ENCODE measurements around the gene CAMK4.
"Not testable (repeated sequence)": the region's sequence is repeated elsewhere in the genome, so short reads cannot be mapped to it uniquely, and the experiment has no call there.

CAMK4 gene

DNA sequence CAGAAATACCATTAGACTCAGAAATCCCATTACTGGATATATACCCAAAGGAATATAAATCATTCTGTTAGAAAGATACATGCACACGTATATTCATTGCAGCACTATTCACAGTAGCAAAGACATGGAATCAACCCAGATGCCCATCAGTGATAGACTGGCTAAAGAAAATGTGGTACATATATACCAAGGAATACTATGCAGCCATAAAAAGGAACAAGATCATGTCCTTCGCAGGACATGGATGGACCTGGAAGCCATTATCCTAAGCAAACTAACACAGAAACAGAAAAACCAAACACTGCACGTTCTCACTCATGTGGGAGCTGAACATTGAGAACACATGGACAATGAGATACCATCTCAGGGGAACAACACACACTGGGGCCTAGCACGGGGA is 33.4 kb downstream of the CAMK4 start:
- not testable (repeated sequence) for DNase-seq (ENCODE audit: low spot score)

DNA sequence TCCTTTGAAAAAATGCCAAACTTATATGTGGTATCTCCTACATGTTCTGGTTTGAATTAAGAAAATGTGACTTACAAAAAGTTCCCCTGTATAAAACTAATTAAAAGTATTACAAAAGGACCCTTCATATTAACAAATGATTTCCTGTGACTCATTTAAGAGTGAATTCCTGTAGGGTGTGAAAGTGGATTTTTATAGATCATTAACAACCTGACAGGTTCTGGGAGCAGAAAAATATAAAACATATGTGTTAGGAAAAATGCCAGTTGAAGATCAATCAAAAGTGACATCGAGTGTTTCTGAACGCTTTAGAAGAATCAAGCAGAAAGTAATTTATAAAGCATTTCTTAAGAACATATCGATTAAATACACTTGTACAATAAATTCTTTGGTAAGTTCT is 35.5 kb downstream of the CAMK4 start:
- DNase-seq (ENCODE audit: low spot score) = no peak

DNA sequence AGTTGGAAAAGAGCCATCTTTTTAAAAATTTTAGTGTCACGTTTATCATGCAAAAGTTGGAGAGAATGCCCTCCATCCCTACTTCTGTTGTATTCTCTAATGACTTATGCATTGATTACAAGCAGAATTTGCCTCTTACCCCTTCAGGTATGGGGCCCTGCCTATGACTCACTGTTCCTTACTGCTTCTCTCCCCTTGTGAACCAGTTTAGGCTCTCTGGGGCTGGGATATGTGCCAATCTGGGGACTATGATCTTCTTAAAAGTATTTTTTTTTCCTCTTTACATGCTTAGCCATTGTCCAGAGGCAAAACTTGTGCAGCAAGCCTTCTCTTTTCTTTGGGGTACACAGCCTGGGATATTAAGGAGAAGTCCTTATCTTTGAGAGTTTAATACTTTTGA is 37.4 kb downstream of the CAMK4 start:
- DNase-seq (ENCODE audit: low spot score) = no peak

DNA sequence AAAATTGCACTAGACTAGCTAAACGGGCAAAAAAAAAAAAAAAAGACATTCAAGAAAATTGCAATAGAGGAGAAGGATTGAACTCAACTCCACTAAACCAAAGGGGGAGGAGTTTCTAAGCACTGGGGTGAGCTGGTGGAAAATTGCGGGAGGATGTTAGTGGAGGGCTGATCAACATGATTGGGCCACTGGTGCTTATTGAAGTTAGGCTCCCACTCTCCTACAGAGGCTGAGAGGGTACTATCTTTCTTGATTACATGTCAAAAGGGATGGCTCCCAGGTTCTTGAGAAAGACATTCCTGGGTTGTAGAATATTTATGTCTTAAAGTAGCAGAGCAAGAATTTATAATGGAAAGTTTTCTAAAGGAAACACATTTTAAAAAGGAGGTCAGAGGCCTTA is 38.0 kb downstream of the CAMK4 start:
- DNase-seq (ENCODE audit: low spot score) = no peak

DNA sequence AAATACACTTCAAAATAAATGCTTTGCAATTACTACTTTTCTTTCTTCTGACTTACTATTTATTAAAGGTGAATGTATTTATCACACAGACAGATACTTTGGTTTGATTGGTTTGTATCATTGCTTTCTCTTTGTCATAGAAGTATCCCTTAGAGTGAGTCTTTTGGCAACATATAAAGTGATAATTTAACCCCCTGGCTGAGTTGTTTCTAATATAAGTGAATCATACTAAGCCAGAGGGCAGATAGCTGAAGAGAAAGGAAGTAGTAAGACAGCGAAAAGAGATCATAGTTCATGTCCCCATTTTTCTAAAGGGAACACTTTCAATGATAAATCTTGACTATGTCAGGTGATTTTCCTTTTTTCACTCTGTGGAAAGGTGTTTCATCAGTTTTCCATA is 38.6 kb downstream of the CAMK4 start:
- no peak for DNase-seq (ENCODE audit: low spot score)

DNA sequence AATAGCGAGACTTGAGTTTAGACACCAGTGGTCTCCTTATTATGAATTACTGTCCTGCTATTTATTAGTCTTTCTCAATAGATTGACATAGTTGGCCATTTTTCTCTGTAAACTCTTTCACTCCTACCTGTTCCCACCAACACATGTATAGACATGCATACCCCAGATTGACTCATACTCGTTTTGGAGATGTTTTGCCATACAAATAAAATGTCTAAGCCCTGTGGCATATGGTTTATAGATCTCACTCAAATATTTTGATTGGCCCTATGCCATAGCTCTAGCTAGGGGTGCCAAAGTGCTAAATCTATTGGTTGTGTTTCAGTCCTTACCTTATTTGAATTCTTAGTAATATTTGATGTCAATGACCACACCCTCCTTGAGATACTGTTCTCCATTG is 42.3 kb downstream of the CAMK4 start:
- no peak for DNase-seq (ENCODE audit: low spot score)

DNA sequence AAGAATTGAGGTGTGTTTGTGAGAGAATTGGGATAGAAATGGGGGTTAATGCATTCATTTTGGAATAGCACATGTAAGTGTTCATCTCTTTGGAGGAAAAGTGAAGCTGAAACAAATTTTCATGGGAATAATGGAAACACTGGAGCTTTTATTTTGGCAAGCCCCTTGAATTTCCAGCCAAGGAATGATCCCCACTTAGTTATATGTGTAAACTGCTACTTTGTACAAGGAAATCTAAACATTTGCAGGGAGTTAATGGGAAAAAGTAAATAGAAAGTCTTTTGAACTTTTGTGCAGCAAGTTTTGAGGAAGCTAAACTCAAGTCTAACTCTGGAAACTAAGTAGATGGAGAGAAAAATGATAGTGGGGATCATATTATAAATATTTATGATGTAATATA is 44.1 kb downstream of the CAMK4 start:
- DNase-seq (ENCODE audit: low spot score) = no peak

DNA sequence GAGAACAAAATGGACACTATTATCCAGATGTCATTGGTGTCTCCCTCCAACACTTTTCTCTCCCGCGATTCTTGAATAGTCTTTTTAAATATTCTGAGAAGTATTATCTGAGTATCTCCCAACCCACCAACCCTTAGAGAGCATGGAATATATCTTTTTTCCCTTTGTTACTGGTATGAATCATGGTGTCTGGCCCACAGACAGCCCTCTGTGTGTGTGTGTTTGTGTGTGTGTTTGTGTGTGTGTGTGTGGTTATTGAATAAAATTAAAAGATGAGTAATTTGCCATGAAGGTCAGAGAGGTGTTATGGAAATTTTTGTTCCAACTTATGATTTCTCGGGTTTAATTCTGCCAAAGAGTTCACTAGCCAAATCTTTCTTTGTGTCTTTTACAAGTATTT is 47.7 kb downstream of the CAMK4 start:
- no peak for DNase-seq (ENCODE audit: low spot score)

DNA sequence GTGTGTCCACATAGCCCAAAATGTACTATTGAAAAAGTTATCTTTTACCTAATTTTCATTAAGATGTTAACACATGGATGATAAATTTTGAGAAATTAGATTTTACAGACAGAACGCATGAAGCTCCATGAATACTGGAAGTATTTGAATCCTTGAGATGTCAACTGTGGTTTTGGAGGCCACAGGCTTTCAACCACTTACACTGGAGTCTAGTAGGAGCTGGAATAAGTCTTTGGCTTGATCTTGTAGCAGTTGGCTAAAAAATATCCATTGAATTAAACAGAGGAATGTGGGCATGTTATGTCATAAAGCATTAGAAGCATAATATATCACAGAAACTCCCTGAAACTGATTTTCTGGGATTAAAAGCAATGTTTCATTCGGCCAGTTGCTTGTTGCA is 52.9 kb downstream of the CAMK4 start:
- DNase-seq (ENCODE audit: low spot score) = no peak

DNA sequence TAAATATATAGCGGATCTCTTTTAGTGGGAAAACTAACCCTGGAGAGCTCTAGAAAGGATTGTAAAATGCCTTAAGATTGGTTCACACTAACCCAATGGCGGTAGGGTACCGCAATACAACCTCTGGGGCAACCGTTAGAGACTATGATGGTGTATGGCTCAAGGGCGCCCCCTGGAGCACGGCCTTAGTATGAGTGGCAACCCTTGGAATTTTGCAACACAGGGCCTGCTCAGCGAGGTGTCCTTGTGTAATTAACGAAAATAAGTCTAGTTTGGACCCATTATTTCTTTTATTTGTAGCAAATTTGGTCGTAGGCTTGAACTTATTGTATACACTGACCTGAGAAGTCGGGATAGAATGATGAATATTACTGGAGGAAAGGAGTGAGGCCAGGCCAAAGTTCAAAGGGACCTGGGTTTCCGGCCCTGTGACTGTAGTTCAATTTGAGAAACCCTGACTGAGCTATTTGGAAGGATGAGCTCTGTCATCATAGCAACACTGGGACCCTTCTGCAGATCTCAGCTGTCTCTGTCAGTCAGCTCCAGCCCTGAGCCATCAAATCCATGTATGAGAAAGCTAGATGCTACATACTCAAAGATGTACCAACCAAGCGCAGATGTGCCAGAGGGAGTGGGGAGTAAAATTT is 54.8 kb downstream of the CAMK4 start:
- DNase-seq (ENCODE audit: low spot score) = no peak

DNA sequence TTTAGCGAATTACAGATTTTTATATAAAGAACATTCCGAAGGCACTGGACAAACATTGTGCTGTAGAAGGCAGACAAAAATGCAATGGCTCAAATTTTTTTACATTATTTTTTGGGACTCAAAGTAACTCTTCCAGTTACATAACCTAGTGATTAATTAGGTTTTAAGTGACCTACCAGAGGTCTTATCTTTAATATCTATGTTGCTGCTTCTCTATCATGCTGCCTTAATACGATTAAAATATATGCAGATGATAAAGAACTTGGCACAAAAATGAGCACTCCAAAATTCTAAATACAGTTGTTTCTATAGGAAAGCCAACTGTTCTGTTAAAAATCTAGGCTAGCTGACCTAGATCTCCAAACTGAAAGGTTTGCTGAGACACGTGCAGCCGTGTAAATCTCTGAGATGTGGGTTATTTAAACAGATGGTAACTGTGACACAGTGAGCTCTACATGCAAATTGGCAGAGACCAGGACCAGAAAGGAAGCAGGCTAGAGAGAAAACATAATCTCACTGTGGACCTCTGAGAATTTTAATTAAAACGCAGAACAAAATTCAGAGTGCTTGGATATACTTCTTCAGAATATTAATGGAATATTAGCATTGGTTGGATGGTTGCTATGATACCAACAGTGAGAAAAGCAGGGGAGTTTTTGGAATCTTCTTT is 56.2 kb downstream of the CAMK4 start:
- no peak for DNase-seq (ENCODE audit: low spot score)

DNA sequence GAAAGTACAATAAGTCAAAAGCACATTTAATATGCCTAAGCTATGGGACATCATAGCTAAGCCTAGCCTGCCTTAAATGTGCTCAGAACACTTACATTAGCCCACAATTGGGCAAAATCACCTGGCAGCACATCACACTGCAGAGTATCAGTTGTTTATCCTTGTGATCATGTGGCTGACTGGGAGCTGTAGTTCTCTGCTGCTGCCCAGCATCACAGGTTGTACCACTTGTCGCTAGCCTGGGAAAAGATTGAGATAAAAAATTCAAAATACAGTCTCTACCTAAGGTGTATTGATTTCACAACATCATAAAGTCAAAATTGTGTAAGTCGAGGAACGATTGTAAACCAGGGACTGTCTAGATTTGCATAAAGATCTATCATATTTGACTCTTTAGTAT is 58.6 kb downstream of the CAMK4 start:
- no peak for DNase-seq (ENCODE audit: low spot score)

DNA sequence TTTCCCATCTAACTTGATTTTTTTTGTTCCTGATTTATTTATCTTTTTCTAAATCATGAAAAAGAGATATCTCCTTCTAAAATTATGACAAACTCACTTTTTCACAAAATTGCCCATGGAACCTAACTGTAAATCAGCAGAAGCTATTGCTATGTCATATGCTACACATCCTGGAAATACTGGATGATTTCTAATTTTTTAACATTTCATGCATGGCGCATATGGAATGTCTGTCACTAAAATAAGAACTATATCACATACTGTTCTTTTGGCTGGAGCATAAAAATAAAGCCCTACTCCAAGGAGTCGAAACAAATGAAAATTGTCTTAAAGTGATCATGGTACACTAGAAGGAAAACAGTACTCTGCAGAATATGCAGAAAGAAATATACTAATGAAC is 60.6 kb downstream of the CAMK4 start:
- no peak for DNase-seq (ENCODE audit: low spot score)

DNA sequence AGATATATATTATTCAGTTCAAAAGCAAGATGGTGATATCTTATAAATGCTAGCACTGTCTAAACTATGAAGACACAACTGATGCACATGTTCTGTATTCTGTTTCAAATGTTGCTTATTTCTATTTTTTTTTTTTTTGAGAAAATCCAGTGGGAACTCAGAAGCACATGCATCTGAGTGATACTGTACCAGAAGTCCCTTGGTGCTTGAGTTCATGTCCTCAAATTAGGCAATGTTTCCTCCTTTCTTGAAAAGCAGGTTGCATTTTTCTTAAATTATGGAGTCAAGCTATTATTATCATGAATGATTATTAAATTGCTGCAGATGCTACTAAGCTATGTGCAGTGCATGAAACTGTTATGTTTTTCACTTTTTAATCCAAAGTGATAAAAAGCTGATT is 70.4 kb downstream of the CAMK4 start:
- no peak for DNase-seq (ENCODE audit: low spot score)

DNA sequence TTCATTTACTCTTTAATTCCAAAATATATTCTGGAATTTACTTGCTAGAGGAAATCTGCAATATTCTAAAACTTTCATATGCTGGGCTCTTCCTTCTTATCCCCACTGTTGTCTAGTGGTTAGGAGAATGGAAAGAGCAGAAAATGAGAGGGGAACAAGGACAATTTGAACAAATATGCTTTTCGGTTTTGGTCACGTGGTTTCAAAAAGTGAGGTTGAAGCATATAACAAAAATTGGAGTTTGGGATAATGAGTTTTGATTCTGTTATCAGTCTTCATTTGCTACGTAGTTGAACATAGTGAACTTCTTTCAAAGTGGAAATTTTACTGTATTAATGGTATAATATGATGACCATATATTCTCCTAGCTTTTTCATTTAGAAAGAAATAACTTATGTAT is 71.5 kb downstream of the CAMK4 start:
- DNase-seq (ENCODE audit: low spot score) = no peak

DNA sequence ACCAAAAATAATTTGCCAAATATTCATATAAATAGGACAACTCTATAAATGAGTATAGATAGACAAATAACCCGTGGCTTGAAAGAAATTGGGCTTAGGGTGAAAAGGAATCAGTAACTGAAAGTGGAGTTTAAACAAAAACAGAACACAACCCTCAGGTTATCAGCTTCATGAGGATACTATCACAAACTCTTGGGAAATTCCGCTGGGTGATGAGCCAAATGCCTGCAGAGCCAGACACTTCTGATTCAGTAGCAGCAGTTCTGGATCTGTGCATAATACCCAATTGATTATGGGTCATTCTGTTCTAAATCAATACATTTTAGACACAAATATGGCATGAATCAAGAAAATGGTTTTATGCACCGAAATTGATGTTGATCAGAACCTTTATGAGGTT is 72.4 kb downstream of the CAMK4 start:
- no peak for DNase-seq (ENCODE audit: low spot score)

DNA sequence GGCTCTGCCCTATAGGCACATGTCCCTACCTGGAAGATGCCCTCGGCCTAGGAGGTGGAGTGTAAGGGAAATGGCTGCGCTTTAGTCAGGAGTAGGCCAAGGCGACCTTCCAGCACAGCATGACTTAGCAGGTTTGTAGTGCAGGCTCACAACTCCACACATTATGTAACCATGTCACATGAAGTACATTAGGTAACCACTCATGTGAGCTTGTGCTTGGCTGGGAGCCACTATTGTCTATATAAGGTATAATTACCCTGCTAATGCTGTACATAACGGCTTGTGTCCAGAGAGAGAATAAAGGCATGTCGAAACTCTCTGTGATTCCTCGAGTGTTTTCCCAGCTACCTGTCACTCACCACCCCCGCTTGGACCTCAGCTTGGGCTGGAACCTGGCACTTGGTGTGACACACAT is 74.9 kb downstream of the CAMK4 start:
- no peak for DNase-seq (ENCODE audit: low spot score)

DNA sequence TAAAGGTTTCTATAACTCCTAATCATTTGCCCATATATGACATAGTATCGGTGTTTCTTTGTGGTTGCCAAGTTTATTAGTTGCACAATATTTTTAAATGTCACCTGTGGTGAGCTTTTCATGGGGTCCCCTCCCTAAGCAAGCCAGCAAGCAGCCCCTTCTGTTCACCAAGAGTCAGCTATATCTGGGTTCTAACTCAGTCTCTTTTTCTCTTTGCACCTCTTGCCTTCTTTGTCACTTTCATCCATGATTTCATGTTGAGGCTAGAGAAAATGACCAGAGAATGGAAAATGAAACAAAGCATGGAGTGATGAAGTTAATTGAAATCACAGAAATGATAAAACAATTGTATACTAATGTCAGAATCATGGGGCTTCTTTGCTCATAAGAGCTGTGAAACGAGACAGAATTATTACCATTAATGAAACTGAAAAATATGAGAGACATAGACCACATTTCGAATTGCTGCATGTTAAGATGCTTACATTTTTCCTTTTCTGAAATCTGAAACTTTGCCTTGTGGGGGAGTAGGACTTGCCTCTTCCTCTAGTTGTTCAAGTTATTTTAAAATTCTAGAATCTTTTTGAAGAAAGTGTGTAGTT is 75.7 kb downstream of the CAMK4 start:
- no peak for DNase-seq (ENCODE audit: low spot score)

DNA sequence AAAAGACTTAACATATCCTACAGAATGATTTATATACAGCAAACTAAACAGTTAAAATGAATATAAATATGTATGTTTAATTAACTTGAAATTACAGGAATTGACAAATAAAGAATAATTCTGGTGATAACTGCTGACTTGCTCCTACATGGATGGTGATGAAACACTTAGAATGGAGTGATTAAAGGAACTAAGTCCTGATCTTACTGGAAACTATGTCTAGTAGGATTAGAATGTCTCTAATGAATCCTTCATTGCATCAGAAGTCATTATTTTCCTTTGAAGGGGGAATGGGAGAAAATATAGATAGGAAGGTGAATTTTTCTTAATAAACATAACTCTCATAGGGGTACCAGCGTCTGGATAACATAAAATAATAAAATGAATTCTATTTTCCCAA is 77.1 kb downstream of the CAMK4 start:
- DNase-seq (ENCODE audit: low spot score) = no peak

DNA sequence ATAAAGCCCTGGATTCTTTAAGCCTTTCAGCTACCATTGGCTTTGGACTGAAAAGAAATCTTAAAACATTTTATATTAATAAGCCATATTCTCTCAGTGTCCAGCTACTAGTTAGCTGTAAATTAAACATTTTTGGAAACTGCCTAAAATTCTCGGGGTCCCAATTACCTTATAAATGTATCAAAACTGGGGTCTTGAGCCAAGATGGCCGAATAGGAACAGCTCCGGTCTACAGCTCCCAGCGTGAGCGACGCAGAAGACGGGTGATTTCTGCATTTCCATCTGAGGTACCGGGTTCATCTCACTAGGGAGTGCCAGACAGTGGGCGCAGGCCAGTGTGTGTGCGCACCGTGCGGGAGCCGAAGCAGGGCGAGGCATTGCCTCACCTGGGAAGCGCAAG is 77.9 kb downstream of the CAMK4 start:
- not testable (repeated sequence) for DNase-seq (ENCODE audit: low spot score)

DNA sequence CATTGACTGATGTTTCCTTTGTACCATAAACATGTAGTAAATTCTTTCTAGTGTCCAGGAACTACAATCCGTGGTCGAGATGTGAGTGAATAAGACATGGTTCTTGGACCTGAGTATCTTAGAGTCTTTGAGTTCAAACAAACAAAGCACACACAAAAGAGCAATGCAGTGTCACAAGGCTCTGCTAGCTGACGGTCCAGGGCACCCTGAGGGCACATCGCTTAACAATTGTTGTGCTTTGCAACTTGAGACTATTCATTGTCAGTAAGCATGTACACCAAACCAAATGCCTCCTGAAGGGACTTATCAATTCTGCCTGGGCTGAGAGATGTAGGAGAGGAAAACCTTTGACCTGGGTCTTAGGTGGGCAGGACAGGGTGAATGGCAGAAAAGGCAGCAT is 84.8 kb downstream of the CAMK4 start:
- DNase-seq (ENCODE audit: low spot score) = no peak

DNA sequence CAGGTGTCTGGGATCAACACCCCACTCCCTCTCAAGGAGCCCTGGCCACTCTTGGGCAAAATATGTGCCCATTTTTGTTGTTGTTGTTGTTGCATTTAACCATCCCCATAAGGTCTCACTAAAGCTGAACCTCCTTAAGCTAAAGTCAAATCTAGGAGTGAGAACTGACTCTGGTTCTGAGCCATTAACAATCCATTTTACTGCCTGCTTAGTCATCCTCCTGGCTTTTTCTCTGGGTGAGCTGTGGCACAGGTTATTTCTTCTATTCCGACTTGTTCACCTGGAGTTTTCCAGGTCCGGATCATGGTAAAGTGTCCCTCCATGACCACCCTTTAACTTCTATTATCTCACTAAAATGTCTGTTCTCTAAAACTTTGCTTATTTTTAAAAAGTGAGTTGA is 85.2 kb downstream of the CAMK4 start:
- DNase-seq (ENCODE audit: low spot score) = no peak

DNA sequence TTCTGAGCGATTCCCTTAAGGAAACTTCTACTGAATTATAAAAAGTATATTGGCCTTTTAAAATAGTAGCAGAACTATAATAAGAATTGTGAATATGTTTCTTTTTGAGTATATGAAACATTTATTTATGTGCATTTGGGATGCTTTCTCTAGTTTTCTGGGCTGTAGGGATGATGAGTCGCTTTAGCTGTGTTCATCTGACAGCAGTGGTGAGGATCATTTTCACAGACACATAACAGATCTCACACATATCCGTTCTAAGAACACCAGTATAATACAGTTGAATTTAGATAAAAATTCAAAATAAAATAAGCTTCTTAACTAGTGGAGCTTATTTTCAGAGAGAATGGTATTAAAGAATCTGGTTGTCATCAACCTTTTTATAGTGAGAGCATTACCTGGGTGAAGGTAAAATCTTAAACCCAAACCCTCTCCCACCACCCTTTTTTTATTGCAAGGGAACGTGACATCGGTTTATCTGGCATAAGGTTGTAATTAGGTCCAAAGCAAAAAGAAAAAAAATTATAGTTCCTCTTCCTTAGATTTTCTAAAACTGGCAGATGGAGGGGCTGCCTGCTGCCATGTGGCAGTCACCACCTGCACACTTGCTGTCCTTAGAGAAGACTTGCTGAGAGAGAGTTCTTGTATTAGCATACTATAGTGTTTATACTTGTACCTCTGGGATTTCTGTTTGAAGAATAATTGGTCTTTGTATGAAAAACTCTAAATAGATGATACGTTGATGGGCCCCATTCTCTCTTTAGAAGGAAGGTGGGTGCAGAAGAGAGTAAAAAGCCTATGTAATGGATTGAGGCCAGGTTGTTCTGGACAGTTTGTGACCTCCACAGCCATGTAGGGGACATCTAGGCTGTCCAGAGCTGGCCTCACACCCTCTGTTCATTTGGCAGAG is 86.8 kb downstream of the CAMK4 start:
- DNase-seq (ENCODE audit: low spot score) = no peak
